Mucosa of stomach (tissue), 1 donor: ENCODE results near the gene CCDC88A.

Experiments used
- H3K27me3 ChIP-seq: one replicate; pipeline ENCODE4 v1.7.0; 2013; ENCODE audit warnings: mild to moderate bottlenecking, low read length; ENCODE audit not compliant: control insufficient read depth, insufficient read depth
- H3K36me3 ChIP-seq: one replicate; pipeline ENCODE4 v1.7.0; 2013; ENCODE audit warnings: low read length; ENCODE audit not compliant: control insufficient read depth, insufficient read depth
- H3K4me1 ChIP-seq: one replicate; pipeline ENCODE4 v1.7.0; 2013; ENCODE audit warnings: mild to moderate bottlenecking, low read length; ENCODE audit not compliant: control insufficient read depth, insufficient read depth
- H3K4me3 ChIP-seq: one replicate; pipeline ENCODE4 v1.7.0; 2013; ENCODE audit warnings: low read length
- H3K9ac ChIP-seq: one replicate; pipeline ENCODE4 v1.7.0; 2013; ENCODE audit warnings: mild to moderate bottlenecking, low read length, moderate library complexity
- H3K9me3 ChIP-seq: one replicate; pipeline ENCODE4 v1.7.0; 2013; ENCODE audit warnings: mild to moderate bottlenecking, low read length, moderate library complexity; ENCODE audit not compliant: control insufficient read depth
- donor health status: Pancreatic carcinoma.

CCDC88A gene

DNA sequence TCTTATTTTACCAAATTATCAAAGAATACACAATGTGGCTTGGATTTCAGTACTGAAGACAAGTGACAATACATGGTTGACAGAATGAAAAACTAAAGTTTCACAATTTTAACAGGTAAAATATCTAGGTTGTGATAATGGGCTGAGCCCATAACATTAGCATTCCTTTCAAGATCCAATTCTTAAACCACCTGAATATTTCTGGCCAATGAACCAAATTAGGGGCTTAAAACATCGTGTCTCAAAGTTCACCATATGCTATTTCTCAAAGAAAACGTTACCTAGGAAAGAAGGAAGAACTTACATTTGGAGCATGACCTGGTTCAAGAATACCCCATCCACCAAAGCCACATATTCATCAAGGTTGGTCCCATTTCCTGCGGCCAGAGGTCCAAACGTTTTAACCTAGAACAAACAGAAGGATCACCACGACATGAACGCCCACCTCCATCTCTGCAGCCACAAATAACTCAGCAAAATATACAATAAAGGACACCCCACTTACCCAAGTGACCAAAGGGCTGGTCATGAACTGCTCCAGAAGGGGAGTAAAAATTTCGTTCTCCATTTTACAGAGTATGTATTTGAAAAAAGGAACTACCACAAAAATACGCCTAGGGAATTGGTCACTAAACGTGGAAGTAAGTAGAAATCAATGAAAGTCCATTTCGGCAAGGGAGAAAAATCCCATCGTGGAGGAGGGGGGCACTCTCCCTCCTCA is 984 bp downstream of the CCDC88A start:
- Histone ChIP-seq H3K9me3 (no peaks in the 10 kb centered on the region), H3K9ac (peak overlapping the region; percentile 71), H3K27me3 (no peaks in the 10 kb centered on the region), H3K36me3 (no peaks in the 10 kb centered on the region), H3K4me1 (no peaks in the 10 kb centered on the region), H3K4me3 (peak overlapping the region; percentile 33)

DNA sequence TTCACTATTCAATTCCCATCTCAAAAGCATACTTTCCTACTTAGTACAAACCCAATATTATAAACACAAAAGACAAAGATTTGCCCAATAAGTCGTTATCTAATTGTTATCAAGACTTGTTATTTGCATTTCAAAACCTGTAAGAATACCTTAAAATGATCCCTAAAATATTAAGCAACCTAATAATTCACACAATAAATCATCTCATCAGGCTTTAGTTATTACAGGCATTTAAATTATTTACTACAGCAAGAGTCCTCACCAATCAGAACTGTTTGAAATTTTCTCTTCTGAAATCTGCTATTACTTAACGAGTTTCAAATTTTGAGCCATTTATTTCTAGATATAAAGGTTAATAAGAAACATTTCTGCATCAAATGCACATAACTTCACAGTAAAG is 1.6 kb downstream of the CCDC88A start:
- Histone ChIP-seq H3K4me3 (no peak overlapping the region), H3K36me3 (no peaks in the 10 kb centered on the region), H3K27me3 (no peaks in the 10 kb centered on the region), H3K9ac (no peak overlapping the region), H3K4me1 (no peaks in the 10 kb centered on the region), H3K9me3 (no peaks in the 10 kb centered on the region)

DNA sequence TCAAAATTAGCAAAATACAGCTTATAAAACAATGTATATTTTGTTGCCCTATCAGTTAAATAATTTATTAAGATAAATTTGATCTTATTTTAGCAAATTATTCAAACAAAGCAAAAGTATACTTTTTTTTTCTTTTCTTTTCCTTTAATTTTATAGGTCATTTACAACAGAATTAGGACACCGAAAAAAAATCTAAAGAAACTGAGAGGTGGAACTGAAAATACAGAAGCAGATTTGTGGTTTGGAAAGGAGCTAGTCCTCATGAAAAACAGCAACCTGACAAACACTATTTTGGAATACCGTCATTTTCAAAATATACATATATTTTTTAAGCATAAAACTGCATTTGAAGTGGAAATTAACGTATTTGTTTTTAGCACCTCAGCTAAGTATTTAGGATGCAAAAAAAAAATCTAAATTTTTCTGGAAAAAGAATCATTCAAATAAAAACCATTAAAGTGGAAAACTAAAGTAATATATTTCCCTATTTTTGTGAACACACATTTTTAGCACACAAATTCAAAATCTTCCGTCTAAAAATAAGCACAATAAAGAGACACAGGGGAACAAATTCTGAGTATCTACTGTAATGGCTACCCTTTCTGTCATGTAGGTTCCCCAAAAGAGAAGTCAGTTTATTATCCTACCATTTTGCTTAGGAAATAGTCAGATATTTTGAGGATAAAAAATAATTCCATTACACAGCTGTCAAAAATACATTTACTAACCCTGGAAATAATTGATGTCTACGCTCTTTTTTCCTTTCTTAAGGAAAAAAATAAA is 2.7 kb downstream of the CCDC88A start:
- H3K4me1 ChIP-seq, result no peaks in the 10 kb centered on the region
- H3K9me3 ChIP-seq, result no peaks in the 10 kb centered on the region
- no peak overlapping the region for H3K4me3 ChIP-seq
- H3K27me3 ChIP-seq, result no peaks in the 10 kb centered on the region
- H3K36me3 ChIP-seq, result no peaks in the 10 kb centered on the region
- H3K9ac ChIP-seq, result no peak overlapping the region

DNA sequence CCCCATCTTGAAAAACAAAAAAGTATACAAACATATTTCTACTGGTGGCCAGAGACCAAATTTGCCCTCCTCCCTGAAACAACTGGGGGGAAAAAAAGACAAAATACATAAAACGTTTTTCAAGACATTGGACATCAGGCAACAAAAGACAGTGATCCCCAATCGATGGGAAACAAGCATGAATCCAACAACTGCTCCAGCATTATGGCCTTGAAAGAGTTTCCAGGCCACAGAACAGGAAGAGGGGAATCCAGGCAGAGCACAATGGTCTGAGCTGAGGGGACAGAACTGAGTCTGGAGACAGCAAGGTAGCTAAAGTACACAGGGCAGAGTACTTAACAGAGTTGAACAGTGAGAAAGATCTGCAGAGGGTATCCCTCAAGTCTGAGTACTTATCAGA is 4.4 kb downstream of the CCDC88A start:
- no peaks in the 10 kb centered on the region for H3K27me3 ChIP-seq
- no peaks in the 10 kb centered on the region for H3K36me3 ChIP-seq
- H3K4me1 ChIP-seq, result no peaks in the 10 kb centered on the region
- no peak overlapping the region for H3K9ac ChIP-seq
- H3K4me3 ChIP-seq, result no peak overlapping the region
- no peaks in the 10 kb centered on the region for H3K9me3 ChIP-seq

DNA sequence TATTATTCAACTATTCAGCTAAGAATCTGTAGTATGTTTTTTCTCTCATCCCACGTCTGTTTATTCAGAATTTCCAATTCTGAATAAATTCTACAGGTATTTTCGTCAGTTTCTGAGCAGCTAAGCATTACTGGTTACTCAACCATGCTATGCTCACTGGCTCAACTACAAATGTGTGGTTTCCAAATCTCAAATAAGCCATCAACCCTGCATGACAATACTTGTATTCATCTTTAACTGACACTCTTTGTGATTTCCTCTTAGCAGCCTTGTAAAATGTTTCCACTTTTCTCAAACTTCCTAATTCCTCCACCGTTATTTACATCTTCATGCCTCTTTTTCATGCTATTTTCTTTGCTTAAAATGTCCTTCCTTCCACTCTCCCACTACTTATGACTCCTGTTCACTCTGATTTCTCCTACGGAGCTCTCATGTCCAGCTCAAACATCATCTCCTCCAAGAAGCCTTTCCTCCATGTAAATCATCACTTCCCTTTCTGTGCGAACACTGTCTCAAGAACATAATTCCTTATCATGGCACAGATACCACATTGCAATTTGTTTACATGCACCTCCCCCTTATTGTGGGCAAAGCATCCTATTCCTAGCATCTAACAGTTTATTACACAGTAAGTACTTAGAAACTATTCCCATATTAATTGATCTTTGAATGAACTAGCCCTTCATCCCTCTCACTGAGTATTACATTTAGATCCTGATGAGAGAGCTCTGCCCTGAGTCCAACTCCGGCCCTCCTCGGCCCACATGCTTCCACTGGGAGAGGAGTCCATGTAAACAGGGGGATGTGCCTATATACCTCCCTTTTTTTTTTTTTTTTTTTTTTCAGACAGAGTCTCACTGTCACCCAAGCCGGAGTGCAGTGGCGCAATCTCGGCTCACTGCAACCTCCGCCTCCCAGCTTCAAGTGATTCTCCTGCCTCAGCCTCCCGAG is 10.5 kb downstream of the CCDC88A start:
- Histone ChIP-seq H3K4me1 (no peaks in the 10 kb centered on the region), H3K36me3 (no peaks in the 10 kb centered on the region), H3K9ac (no peak overlapping the region), H3K4me3 (no peak overlapping the region), H3K9me3 (no peaks in the 10 kb centered on the region), H3K27me3 (no peaks in the 10 kb centered on the region)

DNA sequence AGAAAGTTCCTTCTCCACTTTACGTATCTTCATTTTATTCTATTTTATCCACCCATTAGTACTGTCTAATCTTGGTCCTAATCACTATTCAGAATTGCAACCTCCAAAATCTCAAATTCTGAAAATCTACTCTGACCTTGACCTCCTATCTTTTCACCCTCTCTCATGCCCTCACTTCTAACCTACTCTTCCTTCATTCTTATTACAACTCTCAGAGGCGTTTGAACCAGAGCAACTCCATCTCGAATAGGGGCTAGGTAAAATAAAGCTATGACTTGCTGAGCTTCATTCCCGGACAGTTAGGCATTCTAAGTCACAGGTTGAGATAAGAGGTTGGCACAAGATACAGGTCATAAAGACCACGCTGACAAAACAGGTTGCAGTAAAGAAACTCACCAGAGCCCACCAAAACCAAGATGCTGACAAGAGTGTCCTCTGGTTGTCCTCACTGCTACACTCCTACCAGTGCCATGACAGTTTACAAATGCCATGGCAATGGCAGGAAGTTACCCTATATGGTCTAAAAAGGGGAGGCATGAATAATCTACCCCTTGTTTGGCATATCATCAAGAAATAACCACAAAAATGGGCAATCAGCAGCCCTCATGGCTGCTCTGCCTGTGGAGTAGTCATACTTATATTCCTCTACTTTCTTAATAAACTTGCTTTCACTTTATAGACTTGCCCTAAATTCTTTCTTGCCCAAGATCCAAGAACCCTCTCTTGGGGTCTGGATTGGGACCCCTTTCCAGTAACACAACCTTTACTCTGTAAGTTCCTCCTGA is 11.4 kb downstream of the CCDC88A start:
- Histone ChIP-seq H3K9ac (no peak overlapping the region), H3K4me3 (no peak overlapping the region), H3K27me3 (no peaks in the 10 kb centered on the region), H3K4me1 (no peaks in the 10 kb centered on the region), H3K36me3 (no peaks in the 10 kb centered on the region), H3K9me3 (no peaks in the 10 kb centered on the region)

DNA sequence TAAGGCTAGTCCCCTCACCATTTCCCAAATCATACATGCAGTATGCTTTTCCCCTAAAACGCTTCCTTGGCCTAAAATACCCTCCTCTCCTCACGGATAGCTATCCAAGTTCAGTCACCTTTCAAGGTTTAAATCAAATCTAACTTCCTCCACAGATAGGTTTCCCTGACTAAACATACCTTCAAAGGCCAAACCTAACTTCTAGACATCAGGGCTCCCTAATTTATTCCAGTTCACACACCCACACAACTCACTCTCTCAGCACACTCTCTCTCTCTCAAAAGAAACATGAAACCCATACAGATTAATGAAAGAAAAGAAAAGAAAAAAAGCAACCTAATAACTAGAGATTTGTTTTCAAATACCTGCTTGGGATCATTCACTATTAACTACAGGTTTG is 14.5 kb downstream of the CCDC88A start:
- H3K4me3 ChIP-seq, result no peak overlapping the region
- H3K27me3 ChIP-seq, result no peaks in the 10 kb centered on the region
- H3K9me3 ChIP-seq, result no peaks in the 10 kb centered on the region
- H3K36me3 ChIP-seq, result no peaks in the 10 kb centered on the region
- H3K4me1 ChIP-seq, result no peaks in the 10 kb centered on the region
- H3K9ac ChIP-seq, result no peak overlapping the region

DNA sequence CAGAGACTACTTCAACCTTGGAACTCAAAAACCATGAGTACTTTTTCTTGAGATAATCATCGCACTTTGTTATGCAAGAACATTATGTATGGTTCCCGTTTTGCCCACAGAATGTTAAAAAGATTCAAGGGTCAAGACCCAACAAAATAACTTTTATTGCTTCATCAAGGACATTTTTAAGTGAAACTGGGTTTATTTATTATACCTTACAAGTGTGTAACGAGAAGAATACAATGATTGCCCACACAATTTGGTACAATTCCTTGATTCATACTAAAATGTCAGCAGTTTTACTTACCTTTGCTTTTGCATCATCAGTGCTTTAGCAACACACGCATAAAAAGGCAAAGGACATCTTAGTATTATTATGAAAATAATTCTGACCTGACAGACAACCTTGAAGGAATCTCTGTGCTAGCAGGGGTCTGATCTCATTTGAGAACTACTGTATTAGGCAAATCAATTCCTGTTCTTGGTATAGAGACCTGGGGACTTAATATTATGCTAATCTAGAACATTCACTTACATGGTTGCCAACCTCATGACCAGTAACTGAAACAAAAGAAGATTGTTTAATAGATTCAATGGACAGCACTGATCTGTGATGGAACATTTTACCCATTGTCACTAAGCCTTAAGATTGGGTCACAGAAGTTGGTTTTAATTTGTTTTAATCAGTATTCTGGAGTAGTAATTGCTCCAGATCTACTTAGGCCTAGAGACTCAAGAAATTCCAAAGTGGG is 16.2 kb downstream of the CCDC88A start:
- Histone ChIP-seq H3K36me3 (no peaks in the 10 kb centered on the region), H3K9ac (no peak overlapping the region), H3K4me3 (no peak overlapping the region), H3K4me1 (no peaks in the 10 kb centered on the region), H3K9me3 (no peaks in the 10 kb centered on the region), H3K27me3 (no peaks in the 10 kb centered on the region)

DNA sequence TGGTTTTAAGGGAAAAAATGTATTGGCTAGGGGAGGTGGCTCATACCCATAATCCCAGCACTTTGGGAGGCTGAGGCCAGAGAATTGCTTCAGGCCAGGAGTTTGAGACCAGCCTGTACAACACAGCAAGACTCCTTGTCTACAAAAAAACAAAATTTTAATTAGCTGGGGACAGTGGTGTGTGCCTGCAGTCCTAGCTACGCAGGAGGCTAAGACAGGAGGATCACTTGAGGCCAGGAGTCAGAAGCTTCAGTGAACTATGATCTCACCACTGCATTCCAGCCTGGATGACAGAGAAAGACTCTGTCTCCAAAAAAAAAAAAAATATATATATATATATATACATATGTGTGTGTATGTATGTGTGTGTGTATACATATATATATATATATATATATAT is 18.5 kb downstream of the CCDC88A start:
- H3K4me1 ChIP-seq, result no peaks in the 10 kb centered on the region
- no peaks in the 10 kb centered on the region for H3K9me3 ChIP-seq
- H3K9ac ChIP-seq, result no peak overlapping the region
- no peaks in the 10 kb centered on the region for H3K36me3 ChIP-seq
- H3K27me3 ChIP-seq, result no peaks in the 10 kb centered on the region
- no peak overlapping the region for H3K4me3 ChIP-seq

DNA sequence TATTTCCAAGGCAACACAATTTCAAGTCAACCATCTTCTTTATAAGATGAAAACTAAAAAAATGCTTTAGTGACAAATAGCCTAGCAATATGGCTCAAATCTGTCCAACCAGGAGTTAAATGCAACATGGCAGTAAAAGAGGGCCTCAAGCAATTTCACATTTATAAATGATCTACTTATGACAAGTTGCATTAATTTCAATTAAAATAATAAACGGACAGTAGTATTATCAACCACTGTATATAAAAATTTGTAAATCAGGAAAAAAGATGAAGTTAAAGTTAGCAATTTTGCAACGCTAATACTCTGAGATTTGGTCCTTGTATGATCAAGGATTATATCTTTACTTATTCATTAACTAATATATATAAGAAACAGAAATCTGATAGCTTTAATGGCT is 19.3 kb downstream of the CCDC88A start:
- Histone ChIP-seq H3K4me3 (no peak overlapping the region), H3K9ac (no peak overlapping the region), H3K36me3 (no peaks in the 10 kb centered on the region), H3K9me3 (no peaks in the 10 kb centered on the region), H3K27me3 (no peaks in the 10 kb centered on the region), H3K4me1 (no peaks in the 10 kb centered on the region)

DNA sequence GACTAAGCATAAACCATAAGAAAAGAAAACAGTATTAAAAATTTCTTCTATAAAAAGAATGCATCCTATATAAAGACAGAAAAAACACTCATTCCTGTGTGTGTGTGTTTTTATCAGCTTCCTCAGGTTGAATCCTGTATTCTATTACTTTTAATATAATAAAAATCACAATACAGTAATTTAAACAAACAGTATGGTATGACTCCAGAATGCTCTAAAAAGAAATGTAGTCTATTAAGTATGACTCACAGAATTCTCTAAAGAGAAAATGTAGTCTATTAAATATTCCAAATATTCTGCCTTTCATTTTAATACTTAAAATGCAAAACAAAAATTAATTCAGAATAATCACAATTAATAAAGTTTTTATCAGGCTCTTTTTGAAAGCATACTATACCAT is 19.8 kb downstream of the CCDC88A start:
- H3K9me3 ChIP-seq, result no peaks in the 10 kb centered on the region
- H3K4me3 ChIP-seq, result no peak overlapping the region
- H3K27me3 ChIP-seq, result no peaks in the 10 kb centered on the region

More for the DNA sequence above, 19.8 kb downstream of the CCDC88A start:
- no peaks in the 10 kb centered on the region for H3K36me3 ChIP-seq
- H3K9ac ChIP-seq, result no peak overlapping the region
- H3K4me1 ChIP-seq, result no peaks in the 10 kb centered on the region
